ENCODE measurements around the gene OR2Z1. TPM values are rescaled to one million over a fixed set of nuclear protein-coding genes. Genes with fewer than 3 reads are reported as not detected.

OR2Z1 gene
- total RNA-seq, 1 experiment from 2014 or later: not detected

DNA sequence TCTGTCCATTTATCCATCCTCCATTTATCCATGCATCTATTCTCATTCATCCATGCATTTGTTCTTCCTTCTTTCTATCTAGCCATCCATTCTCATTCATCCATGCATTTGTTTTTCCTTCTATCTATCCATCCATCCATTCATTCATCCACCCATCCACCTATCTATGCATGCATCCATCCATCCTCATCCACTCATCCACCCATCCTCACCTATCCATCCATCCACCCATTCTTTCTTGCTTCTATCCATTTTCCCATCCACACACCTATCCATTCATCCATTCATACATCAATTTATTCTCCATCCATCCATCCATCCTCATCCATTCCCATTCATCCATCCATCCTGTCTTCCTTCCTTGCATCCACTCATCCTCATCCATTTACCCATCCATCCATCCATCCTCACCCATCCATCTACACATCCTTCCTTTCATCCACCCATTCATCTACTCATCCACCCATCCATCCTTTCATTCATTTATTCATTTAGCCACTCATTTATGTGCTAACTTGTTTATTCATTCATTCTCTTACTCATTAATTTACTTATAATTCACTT is 43.1 kb upstream of the OR2Z1 start:
- DNase-seq (ENCODE audit: low read depth, low spot score) (no peak), ATAC-seq (no peak)
- Histone ChIP-seq H3K4me3 (ENCODE audit: low read depth in 2 of 2, low read length in 2 of 2) (no peak overlapping the region), H3K36me3 (ENCODE audit: control insufficient read depth, insufficient read depth, low read length) (no peaks in the 10 kb centered on the region), H3K9me3 (ENCODE audit: control insufficient read depth, insufficient read depth, low read depth, low read length) (no peaks in the 10 kb centered on the region), H3K27me3 (ENCODE audit: control insufficient read depth, insufficient read depth, low read length) (no peaks in the 10 kb centered on the region), H3K27ac (ENCODE audit: low read length) (no peak overlapping the region), H3K4me1 (ENCODE audit: control insufficient read depth, insufficient read depth, low read length) (no peaks in the 10 kb centered on the region)
- no TSS peak for BruUV-seq (replicated peaks)
- in situ Hi-C loops (cut with HindIII; ENCODE audit: low pct_unique_long_range_greater_than_20kb, low sequenced_read_pairs) (no loop called here), intact Hi-C loops (cut with micrococcal nuclease; ENCODE audit: unreplicated experiment) (no loop called here)
- POLR2A ChIA-PET: no interaction called here
- TF ChIP-seq POLR2AphosphoS5 (IDR thresholded peaks at IDR 0.05; ENCODE audit: low read depth, low read length) (no peak), SIN3A (IDR thresholded peaks at IDR 0.05; ENCODE audit: borderline replicate concordance, insufficient read depth, low read depth, low read length) (no peak)
- CTCF ChIA-PET: no interaction called here

DNA sequence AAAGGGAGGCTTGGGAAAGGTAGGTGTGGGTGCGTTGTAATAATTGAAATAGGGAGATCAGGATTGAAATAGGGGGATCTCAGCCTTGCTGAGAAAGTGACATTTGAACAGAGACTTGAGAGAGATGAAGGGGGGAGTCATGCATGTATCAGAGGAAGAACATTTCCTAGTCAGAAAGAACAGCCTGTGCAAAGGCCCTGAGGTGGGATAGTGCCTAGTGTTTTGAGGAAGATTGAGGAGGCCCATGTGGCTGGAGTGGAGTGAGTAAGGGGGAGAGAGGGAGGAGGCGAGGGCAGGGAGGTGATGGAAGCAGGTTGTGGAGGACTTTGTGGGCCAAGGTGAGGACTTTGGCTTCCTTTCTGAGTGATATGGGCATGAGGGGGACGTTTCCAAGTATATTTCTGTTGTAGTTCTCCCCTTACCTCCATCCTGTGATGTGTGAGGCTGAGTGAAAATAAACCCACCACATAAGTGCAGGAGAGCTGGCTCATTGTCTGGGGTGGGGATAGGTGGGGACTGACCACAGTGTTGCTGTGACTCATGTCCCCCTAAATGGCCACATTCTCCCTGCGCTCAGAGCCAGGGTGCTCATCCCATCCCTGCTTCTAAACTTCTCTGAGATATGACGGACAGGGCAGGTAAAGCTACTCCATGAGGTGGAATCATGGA is 40.6 kb upstream of the OR2Z1 start:
- Histone ChIP-seq H3K9me3 (ENCODE audit: control insufficient read depth, insufficient read depth, low read depth, low read length) (no peaks in the 10 kb centered on the region), H3K4me1 (ENCODE audit: control insufficient read depth, insufficient read depth, low read length) (no peaks in the 10 kb centered on the region), H3K4me3 (ENCODE audit: low read depth in 2 of 2, low read length in 2 of 2) (no peak overlapping the region), H3K27me3 (ENCODE audit: control insufficient read depth, insufficient read depth, low read length) (no peaks in the 10 kb centered on the region), H3K36me3 (ENCODE audit: control insufficient read depth, insufficient read depth, low read length) (no peaks in the 10 kb centered on the region), H3K27ac (ENCODE audit: low read length) (no peak overlapping the region)
- ATAC-seq: no peak; the same call in 1 of the 2 replicates
- intact Hi-C loops (cut with micrococcal nuclease; ENCODE audit: unreplicated experiment): no loop called here
- no peak for DNase-seq (ENCODE audit: low read depth, low spot score)
- BruUV-seq (replicated peaks): no TSS peak
- POLR2A ChIA-PET: no interaction called here
- in situ Hi-C loops (cut with HindIII; ENCODE audit: low pct_unique_long_range_greater_than_20kb, low sequenced_read_pairs): no loop called here
- TF ChIP-seq POLR2AphosphoS5 (IDR thresholded peaks at IDR 0.05; ENCODE audit: low read depth, low read length): no peak
- TF ChIP-seq, protein P1, sequence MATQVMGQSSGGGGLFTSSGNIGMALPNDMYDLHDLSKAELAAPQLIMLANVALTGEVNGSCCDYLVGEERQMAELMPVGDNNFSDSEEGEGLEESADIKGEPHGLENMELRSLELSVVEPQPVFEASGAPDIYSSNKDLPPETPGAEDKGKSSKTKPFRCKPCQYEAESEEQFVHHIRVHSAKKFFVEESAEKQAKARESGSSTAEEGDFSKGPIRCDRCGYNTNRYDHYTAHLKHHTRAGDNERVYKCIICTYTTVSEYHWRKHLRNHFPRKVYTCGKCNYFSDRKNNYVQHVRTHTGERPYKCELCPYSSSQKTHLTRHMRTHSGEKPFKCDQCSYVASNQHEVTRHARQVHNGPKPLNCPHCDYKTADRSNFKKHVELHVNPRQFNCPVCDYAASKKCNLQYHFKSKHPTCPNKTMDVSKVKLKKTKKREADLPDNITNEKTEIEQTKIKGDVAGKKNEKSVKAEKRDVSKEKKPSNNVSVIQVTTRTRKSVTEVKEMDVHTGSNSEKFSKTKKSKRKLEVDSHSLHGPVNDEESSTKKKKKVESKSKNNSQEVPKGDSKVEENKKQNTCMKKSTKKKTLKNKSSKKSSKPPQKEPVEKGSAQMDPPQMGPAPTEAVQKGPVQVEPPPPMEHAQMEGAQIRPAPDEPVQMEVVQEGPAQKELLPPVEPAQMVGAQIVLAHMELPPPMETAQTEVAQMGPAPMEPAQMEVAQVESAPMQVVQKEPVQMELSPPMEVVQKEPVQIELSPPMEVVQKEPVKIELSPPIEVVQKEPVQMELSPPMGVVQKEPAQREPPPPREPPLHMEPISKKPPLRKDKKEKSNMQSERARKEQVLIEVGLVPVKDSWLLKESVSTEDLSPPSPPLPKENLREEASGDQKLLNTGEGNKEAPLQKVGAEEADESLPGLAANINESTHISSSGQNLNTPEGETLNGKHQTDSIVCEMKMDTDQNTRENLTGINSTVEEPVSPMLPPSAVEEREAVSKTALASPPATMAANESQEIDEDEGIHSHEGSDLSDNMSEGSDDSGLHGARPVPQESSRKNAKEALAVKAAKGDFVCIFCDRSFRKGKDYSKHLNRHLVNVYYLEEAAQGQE (IDR thresholded peaks at IDR 0.05; ENCODE audit: insufficient read depth in 1 of 2, low read depth in 2 of 2, low read length in 1 of 2): no peak
- TF ChIP-seq, protein P2, sequence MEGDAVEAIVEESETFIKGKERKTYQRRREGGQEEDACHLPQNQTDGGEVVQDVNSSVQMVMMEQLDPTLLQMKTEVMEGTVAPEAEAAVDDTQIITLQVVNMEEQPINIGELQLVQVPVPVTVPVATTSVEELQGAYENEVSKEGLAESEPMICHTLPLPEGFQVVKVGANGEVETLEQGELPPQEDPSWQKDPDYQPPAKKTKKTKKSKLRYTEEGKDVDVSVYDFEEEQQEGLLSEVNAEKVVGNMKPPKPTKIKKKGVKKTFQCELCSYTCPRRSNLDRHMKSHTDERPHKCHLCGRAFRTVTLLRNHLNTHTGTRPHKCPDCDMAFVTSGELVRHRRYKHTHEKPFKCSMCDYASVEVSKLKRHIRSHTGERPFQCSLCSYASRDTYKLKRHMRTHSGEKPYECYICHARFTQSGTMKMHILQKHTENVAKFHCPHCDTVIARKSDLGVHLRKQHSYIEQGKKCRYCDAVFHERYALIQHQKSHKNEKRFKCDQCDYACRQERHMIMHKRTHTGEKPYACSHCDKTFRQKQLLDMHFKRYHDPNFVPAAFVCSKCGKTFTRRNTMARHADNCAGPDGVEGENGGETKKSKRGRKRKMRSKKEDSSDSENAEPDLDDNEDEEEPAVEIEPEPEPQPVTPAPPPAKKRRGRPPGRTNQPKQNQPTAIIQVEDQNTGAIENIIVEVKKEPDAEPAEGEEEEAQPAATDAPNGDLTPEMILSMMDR (IDR thresholded peaks at IDR 0.05): no peak
- no peak for TF ChIP-seq SIN3A (IDR thresholded peaks at IDR 0.05; ENCODE audit: borderline replicate concordance, insufficient read depth, low read depth, low read length)
- no peak for TF ChIP-seq TCF7L2 (IDR thresholded peaks at IDR 0.05; ENCODE audit: low read depth, low read length)
- CTCF ChIA-PET: no interaction called here
